HG03460 (cell line): ENCODE results near the gene PRKRIP1.
A peak's percentile ranks its signal among the peaks of the same experiment; 100 is the strongest.
"Not testable (repeated sequence)": the region's sequence is repeated elsewhere in the genome, so short reads cannot be mapped to it uniquely, and the experiment has no call there.

Experiments used
- ATAC-seq: cut with Tn5 transposase; IDR thresholded peaks from one replicate; pipeline ENCODE4 v1.9.1; 2021; ENCODE audit not compliant: unreplicated experiment

PRKRIP1 gene

DNA sequence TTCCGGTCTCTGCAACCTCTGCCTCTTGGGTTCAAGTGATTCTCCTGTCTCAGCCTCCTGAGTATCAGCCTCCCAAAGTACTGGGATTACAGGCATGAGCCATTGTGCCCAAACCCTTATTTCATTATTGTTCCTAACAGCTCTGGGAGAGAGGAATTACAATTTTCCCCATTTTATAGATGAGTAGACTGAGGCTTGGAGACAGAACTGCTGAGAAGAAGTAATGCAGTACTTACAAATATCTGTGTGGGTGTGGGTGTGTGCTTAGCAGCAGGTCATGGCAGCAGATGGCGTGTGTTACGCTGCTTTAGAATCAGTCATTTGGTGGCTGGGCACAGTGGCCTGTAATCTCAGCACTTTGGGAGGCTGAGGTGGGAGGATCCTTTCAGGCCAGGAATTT lies 7.4 kb downstream of the PRKRIP1 start:
- ATAC-seq: no peak

GRCh38 chr7:102404005-102404861 lies 8.1 kb downstream of the PRKRIP1 start:
- ATAC-seq: peak; percentile 74

GRCh38 chr7:102404862-102405188 lies 8.7 kb downstream of the PRKRIP1 start:
- ATAC-seq: not testable (repeated sequence)

DNA sequence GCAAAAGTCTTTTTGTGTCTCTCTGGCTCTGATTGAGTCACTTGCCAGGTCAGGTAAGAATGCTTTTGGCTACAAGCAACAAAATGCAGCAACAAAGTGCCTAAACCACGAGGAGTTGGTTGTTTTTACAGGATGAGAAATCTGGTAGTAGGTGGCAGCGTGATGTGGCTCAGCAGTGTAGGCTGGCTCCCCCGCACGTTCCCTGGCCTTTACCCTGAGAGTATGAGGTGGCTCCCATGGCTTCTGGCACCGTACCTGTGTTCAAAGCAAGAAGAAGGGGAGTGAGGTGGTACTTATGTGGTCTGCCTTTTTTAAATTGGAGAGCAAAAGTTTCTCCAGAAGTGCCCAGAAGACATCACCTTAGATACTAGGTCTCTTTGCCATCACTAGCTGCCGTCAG lies 11.7 kb downstream of the PRKRIP1 start:
- no peak for ATAC-seq

DNA sequence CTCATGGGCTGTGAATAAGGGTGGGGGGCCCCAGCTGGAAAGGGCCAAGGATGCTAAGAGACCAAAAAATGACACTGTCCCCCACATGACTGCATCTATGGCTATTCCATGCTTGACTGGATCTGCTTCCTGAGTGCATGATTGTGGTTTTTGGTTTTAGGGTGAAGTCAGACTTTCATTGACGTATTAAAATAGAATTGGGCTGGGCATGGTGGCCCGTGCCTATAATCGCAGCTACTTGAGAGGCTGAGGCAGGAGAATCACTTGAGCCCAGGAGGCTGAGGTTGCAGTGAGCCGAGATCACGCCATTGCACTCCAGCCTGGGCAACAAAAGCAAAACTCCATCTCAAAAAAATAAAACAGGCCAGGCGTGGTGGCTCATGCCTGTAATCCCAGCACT lies 12.4 kb downstream of the PRKRIP1 start:
- not testable (repeated sequence) for ATAC-seq

DNA sequence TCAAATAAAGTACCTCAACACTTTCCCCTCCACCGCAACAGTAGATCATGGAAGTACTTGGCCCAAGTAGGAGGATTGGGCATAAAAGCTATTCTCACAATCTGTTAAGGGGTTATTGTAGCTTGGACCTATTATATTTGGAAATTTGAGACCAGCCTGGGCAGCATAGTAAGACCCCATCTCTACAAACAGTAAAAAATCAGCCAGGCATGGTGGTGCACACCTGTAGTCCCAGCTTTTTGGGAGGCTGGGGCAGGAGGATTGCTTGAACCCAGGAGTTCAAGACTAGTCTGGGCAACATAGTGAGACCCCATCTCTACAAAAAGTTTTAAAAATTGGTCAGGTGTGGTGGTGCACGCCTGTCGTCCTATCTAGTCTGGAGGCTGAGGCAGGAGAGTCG lies 13.2 kb downstream of the PRKRIP1 start:
- ATAC-seq: no peak

- ATAC-seq: no peak
These were observed 14.0 kb downstream of the PRKRIP1 start for GRCh38 chr7:102410123-102410522.

- ATAC-seq: no peak
These were observed 14.8 kb downstream of the PRKRIP1 start for GRCh38 chr7:102410918-102411317.

DNA sequence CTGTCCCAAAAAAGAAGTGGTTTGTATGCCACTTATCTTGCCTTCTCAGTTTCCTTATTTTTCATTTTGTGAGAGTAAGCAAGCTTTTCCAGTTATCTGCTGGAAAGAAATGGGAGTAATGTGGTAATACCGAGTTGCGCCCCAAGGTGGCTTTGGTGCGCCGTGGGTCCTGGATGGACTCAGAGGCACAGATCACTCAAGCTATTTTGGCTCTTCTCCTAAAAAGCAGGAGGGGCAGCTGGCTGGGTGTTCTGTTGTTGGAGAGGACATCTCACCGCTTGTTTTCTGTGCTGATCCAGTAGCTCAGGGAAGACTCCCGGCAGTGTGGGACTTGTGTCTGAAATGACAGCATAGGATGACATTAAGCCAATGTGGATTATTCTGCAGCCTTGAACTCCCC lies 16.4 kb downstream of the PRKRIP1 start:
- no peak for ATAC-seq

DNA sequence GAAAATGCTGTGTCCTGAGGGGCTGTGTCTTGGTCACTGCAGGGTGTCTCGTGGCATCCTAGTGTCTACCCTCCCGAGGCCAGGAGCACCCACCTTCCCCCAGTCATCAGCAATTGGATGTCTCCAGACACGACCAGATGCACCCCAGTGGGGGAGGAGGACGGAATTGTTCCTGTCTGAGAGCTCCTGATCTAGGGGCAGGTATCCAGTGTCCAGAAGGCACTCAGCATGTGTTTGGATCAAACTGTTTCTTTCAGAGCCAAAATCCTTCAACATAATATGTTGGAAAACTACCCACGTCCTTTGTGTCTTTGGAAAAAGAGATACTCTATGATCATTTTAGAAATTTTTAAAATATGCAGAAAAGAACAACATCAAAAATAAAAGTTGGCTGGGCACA lies 16.9 kb downstream of the PRKRIP1 start:
- no peak for ATAC-seq

GRCh38 chr7:102413611-102414010 lies 17.4 kb downstream of the PRKRIP1 start:
- ATAC-seq: no peak

DNA sequence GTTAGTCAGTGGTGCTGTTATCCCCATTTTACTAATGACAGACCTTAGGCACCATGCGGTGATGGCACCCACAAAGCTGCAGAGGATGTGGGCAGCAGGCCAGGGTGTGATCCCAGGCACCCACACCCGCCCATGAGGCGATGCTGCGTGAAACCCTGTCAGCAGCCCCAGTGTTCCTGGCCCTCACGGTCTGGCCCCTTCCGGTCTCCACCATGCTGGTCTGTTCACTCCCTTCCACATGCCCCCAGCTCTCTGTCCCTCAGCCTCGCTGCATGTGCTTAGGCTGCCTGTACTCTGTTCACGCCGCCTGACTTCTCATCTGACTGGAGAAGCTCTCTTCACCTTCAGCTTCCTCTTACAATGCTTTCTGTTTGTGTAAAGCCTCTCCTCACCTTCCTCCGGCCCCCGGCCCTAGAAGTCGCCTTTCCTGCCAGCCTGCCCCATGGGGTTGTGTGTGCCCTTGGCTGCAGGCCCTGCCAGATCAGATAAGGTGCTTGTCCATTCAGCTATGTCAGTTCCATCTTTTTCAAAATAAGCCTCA lies 19.6 kb downstream of the PRKRIP1 start:
- peak; percentile 51 for ATAC-seq

DNA sequence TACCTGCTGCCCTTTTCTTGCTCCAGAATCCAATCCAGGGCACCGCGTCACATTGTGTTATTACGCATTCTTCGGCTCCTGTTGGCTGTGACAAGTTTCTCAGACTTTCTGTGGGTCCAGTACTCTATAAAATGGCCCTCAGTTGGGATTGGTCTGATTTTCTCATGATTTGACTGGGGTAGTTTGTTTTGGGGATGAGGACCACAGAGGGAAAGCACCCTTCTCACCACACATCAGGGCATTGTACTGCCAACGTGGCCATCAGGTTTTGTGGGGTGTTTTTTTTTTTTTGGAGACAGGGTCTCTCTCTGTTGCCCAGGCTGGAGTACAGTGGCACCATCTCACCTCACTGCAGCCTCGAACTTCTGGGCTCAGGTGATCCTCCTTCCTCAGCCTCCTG lies 20.2 kb downstream of the PRKRIP1 start:
- no peak for ATAC-seq

DNA sequence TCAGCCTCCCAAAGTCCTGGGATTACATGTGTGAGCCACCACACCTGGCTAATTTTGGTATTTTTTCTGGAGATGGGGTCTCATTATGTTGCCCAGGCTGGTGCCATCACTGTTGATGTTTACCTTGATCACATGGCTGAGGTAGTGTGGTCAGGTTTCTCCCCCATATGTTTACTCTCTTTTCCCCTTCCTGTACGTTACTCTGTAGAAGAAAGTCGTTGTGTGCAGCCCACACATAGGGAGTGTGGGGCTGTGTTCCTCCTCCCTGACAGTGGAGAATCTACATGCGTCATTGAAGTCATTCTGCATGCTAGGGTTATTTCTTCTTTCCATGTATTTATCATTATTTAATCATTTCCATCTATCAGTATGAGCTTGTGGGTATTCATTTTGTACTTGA lies 20.9 kb downstream of the PRKRIP1 start:
- ATAC-seq: no peak

- no peak for ATAC-seq
These were observed 22.4 kb downstream of the PRKRIP1 start for GRCh38 chr7:102418592-102418991.

DNA sequence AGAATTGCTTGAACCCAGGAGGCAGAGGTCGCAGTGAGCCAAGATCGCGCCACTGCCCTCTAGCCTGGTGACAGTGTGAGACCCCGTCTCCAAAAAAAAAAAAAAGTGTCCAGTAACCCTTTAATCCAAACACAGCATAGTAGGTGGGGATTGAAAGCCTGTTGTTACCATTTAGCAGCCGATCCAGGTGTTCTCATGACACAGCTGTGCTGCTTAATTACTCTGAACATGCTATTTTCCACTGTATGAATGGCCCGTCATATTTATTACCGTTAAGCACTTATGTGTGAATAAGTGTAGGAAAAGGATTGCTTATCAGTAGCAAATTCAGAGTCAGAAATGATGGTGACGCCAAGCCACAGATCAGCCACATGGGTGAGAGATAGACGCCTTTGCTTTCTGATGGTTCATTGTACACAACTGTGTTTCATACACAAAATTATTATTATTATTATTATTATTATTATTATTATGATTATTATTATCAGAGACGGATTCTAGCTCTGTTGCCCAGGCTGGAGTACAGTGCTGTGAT lies 25.6 kb downstream of the PRKRIP1 start:
- ATAC-seq: no peak

GRCh38 chr7:102424129-102424551 lies 28.0 kb downstream of the PRKRIP1 start:
- ATAC-seq: no peak

- no peak for ATAC-seq
These were observed 28.6 kb downstream of the PRKRIP1 start for GRCh38 chr7:102424787-102425218.

DNA sequence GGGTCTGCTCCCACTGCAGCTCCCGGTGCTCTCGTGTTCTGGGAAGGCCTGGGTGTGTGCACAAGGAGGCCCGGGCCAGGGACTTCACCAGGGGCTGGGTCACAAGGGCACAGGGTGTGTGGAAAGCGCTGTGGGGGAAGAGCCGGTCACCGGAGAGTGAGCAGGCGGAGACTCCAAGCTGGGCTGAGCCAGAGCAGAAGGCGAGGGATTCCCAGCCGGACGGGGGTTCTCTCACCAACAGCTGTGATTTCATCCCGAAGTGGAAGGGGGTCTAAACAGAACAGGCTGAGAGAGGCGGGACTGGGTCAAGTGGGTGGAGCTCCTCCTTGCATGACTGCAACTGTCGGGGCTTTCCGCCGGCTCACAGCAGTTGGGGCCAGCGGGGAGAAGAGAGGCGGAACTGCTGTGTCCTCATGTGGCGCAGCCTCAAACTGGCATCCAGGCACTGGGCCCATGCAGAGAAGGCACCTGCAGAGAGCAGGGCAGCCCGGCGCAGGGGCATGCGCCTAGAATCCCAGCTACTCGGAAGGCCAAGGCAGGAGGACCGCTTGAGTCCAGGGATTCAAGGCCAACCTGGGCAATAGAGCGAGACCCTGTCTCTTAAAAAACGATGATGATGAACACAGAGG lies 29.6 kb downstream of the PRKRIP1 start:
- peak; percentile 66 for ATAC-seq

GRCh38 chr7:102426268-102427018 lies 30.3 kb downstream of the PRKRIP1 start:
- peak; percentile 55 for ATAC-seq

- ATAC-seq: no peak
These were observed 30.8 kb downstream of the PRKRIP1 start for GRCh38 chr7:102427019-102427405.
